IPS-NIHi7 (cell line): ENCODE measurements around the gene BCL11B.

Experiments
- DNase-seq: peaks from one replicate; pipeline ENCODE4 v3.0.0; 2012; ENCODE audit warnings: mixed read lengths; ENCODE audit errors: extremely low spot score

BCL11B gene

DNA sequence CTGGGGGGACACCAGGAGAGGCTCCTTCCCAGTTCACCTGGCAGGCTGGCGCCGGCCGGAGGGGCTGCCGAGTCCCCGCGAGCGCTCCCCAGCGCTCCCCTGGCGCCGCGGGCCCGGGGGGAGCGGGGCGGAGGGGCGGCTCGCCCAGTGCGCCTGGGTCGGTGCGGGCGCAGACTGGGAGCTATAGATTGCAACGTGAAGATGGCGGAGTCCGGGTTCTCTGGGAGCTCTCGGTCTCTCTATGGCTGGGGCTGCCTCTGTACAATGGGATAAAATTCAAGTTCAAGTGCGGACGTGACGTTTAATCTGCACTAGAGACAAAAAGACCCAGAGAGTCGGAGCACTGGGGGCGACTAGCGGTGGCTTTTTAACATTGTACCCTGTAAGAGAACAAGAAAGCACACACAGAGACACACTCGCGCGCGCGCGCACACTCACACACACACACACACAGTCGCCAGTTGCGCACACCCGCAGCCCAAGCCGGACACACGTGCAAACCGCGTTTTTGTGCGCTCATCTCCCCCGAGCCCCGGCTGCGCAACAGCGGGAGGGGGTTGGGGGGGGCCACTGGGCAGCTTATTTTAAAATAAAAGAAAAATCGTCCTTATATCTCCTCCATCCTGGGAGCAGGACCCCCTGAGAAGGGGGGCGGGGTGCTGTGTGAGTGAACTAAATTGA, at the start of gene BCL11B:
BCL11B (minus strand) TSS at position 247 of the 681 bp plus-strand sequence. CDS start 979 bp downstream, outside the sequence.
- no peak for DNase-seq

DNA sequence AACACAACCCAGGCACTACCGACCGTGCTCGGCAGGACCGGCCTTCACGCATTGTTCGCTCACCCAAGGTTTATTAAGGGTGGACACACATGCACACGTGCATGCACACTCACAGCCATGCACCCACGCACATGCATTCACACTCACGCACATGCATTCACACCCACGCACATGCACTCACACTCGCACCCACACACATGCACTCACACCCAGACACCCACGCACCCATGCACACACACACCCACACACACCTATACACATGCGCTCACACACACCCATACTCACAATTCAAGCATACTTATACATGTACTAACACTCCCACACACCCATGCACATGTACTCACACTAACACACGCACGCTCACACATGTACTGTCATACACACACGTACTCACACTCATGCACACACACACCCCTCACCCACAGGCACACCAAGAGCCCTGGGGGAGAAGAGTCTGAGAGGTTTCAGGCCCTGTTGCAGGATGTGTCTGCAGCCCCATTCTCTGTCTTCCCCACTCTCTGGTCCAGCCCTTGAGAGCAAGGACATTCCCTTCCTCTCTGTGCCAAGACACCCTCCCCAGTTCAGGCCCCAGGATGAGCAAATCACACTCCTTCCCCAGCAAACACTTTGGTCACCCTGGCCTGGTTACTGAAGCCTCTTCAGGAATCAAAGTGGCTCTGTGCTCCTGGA, 49.4 kb upstream of the BCL11B start:
- DNase-seq, result no peak

DNA sequence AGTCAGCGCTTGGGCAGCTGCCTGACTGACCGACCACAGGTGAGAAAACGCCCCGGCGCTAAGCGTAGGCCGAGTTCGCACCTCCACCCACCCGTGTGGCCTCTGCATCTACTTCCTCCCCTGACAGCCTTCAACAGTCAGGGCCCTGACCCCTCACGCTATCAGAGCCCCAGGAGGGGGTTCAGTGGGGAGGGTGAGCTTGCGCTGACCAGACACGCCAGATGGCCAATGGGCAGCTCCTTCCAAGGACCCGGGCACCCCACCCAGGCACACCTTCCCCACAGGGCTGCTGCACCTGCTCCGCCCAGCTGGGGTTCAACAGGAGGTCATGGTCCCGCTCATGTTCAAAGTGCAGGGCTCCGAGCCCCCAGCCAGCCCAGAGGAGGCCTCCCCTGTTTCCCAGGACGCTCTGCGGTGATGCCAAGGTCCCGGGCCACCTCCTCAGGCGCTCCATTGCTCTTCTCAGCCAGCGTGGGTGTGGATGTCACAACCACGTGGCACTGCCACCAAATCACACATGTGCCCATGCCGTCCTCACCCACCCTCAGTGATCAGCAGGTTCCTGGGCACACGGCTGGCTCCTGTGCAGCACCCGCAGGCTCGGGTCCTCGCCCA, 48.7 kb upstream of the BCL11B start:
- no peak for DNase-seq

DNA sequence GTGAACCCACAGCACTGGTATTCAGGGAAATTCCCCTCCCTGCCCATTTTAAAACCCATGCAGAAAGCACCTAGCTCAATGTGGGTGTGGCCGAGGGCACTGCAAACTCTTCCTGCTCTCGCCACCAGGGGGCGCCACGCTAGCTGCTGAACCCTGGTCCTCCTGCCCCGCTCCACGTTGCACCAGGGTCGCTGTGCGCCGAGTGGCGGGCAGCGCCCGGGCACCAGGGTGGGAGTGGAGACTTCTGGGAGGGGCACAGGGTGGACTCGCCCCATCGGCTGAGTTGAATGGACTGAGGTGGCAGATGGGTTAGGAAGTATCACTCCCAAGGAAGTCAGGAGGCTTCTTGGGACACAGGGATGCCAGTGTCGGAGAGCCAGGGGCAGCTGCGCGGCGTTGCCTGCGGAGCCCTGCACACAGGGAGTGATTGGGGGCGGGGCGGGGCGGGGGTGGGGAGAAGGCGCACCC, 48.1 kb upstream of the BCL11B start:
- DNase-seq, result peak; percentile 92

DNA sequence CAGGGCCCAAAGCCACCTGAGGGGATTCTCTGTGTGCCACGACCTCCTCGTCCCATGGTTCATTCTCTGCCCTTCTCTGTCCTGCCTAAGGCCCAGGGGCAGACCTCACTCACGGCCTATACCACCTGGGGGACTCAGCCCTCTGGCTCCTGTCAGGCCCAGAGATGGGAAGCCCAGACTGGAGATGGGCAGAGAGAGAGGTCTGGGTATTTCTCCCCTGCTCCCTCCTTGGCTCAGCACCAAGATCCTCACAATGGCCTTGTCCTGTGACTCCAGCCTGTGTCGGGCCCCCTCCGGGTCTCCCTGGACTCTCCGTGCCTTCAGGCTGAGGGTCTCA, 46.9 kb upstream of the BCL11B start:
- no peak for DNase-seq

DNA sequence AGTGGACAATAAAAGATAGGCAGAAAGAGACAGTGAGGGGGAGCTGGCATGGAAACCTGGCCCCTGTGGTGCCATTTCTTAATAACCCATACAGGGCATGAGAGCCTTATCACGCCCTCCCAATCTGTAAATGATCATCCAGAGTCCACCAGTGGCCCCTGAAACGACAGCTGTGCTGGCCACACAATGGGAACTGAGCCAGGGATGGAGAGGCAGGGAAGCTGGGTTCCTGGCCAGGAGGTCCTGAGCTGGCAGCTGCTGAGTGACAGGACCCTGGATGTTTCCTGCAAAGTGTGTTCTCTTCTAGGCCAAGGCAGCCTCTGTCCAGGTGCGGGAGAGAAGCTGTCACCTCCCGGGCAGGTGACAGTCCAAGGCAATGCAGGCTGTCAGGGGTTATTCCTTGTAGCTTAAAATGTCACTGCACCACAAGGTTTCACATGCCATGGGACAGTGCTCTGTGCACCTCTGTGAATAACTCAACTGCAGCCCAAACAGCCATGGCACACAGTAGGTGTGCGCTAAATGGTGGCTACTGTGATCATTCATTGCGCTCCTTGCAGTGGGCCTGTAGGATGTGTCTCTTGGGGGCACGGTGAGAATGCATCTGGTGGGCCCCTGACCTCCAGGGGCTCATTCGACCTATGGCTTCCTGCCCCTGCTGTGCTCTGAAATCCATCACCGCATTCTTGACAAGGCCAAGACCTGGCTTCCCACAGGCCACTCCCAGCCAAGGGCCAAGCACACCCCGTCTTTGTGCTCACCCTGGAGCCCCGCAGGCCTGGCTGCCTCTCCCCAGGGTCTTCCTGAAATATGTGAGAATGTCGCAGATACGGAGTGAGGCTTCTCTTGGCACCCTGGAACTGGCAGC, 46.3 kb upstream of the BCL11B start:
- no peak for DNase-seq

DNA sequence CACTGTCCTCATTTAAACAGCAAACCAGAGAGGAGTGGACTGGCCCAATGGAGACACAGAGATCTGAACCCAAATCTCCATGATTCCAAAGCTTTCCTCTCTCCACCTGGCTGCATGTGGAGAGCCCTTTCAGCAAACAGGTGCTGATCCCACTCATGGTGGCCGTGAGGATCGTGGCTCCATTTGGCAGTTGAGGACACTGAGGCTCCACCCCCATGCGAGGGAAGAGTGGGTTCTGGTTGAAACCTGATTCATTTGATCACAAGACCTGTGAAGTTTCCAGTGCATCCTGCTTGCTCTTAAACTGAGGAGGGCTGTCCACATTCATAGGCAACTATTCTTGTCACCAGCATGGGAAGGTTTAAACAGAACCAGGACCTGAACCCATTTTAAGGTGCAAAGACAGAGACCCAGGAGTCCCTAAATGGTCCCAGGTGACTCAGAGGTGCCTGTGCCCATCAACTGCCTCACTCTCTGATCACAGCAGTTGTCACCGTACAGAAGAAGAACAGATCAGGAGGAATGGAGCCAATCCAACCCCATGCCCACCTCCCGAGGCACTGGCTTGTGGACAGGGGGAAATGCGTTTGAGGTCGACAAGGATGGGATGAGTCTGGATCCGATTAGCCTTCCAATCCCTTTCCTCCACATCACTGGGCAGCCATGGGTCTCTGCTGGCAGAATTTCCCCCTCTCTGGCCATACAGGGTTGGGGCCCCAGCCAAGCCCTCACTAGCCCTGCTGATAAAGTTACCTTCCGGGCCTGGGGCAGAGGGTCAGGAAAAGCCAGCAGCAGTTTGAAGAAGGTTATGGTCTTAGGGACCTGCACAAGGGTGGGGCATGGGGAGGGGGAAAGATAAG, 45.5 kb upstream of the BCL11B start:
- no peak for DNase-seq

DNA sequence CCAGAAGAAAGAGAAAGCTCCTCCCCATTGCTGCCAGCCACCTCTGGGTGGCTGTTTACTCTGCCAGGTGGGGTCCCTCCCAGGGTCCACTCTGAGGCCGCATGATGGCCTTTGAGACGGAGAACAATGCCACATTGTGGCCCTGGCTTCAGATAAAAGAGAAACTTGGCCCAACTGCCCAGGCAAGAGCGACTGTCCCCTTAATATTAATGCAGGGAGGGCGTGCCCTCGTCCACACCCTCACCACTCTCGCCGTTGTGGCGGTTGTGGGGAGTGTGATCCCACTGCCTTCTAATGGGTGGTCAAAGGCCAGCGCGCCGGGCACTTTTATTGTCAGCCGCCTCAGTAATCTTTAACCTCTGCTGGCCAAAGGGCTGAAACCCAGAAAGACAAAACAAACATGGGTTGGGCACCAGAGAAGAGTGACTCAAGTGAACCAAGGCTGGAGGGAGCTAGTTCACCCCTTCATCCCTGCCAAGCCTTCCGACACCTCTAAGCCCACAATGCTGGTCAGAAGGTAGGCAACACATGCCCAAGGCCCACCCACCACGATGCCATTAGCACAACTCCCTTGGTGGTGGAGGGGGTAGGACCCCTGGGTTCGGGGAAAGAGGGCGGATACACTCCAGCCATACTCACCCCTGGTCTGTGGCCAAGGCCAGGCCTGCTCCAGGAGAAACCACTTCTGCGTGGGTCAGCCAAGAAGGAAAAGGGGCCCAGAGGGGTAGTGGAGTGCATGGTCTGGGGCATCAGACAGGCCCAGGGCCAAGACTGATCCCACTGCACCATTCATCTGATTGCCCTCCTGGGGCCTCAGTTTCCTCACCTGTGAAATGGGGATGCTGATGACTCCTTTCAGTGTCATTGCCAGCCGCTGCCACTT, 44.5 kb upstream of the BCL11B start:
- DNase-seq, result no peak

DNA sequence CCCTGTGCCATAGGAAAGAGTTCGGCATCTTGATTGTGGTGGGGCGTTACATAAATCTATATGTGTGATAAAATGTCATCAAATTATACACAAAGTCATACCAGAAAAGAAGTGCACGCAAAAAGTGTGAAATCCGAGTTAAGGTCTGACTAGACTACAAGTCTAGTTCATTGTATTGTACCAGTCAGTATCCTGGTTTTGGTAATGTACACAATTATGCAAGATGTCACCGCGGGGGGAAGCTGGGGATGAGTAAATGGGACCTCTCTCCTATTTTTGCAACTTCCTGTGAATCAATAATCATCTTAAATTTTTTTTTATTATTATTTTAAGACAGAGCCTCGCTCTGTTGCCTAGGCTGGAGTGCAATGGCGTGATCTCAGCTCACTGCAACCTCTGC, 43.2 kb upstream of the BCL11B start:
- no peak for DNase-seq

DNA sequence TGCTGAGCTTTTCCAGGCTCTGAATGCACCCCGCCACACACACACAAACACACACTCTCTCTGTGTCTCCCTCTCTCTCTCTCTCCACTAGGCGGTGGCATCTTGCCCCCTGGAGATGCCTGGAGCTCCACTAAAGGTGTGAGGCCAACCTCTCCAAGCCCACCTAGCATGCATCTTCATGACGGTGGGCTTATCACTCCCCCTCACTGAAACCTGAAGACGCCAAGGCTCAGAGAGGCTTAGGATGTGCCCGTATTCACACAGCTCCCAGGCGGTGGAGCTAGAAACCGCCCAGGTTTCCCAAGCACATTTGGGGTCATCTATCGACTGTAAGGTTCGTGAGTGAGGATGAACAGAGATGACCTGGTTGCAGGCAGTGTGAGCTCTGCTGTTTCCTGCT, 42.6 kb upstream of the BCL11B start:
- no peak for DNase-seq

DNA sequence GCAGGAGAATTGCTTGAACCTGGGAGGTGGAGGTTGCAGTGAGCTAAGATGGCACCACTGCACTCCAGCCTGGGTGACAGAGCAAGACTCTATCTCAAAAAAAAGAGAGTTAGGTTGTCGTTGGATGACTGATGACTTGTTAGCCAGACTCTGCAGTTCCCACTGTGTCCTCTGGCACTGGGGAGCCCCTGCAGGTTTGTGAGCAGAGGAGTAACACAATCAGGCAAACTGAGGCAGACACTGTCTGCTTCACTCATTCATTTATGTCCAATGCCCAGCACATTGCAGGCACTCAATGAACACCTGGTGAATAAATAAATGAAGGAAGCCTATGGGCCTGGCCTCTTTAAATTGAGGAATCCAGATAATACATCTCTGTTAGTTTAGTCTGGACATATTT, 41.2 kb upstream of the BCL11B start:
- no peak for DNase-seq

DNA sequence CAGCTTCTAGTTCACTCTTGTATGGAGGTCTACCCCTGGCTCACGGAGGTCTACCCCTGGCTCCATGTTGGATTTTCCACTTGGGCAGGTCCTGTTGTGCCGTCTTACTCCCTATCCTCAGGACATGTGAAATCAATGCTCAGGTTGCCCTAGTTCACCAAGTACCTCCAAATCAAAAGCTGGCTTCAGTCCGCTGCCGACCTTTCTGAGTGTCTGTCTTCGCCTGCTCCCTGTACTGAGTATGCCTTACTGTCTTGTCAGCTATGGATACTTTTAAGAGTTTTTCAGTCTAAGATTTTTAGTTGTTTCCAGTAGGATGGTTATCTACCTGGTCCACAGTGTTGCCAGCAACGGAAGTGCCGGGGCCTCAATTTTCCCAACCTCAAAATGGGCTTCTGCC, 40.1 kb upstream of the BCL11B start:
- DNase-seq, result no peak

DNA sequence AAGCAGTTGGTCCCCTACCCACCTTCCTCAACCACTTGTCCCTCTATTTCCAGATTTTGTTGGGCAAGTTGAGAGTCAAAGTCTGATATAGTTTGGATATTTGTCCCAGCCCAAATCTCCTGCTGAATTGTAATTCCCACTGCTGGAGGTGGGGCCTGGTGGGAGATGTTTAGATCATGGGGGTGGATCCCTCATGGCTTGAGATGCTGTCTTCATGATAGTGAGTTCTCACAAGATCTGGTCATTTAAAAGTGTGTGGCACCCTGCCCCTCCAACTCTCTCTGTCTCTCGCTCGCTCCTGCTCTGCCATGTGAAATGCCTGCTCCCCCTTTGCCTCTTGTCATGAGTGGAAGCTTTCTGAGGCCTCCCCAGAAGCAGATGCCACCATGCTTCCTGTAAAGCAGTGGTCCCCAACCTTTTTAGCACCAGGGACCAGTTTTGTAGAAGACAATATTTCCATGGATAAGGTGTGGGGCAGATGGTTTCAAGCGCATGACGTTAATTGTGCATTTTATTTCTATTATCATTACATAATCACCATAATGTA, 37.3 kb upstream of the BCL11B start:
- DNase-seq, result no peak

DNA sequence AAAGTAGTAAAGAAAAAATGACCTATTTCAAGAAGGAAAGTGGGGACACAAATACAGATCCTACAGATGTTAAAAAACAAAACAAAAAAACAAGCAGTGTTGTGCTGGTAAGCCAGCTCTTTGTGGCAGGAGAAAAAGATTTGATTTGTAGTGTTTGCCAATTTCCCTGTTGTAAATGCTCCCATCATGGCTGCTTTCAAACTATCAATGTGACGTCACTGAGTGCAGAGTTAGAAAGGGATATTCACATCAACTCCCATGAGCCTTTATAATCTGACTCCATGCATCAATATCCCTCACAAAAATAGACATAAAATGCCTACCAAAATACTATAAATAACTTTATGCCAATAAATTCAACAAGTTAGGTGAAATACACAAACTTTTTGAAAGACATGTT, 32.2 kb upstream of the BCL11B start:
- DNase-seq, result no peak

DNA sequence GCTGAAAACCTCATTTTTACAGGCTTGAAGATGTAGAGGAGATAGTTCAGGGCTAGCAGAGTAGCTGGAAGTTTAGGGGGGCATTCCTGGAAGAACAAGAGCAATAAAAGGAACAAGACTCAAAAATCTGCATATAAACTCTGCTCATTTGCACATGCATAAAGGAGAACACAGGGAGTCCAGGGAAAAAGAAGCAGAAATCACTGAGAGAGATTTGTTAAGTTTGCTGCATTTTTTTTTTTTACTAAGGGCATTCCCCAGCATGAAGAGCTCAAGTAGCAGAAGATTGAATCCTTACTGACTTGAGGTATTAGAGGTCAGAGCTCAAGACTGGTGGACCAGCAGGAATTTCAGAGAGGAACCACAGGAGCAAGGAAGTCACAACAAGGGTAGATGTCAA, 28.2 kb upstream of the BCL11B start:
- no peak for DNase-seq

DNA sequence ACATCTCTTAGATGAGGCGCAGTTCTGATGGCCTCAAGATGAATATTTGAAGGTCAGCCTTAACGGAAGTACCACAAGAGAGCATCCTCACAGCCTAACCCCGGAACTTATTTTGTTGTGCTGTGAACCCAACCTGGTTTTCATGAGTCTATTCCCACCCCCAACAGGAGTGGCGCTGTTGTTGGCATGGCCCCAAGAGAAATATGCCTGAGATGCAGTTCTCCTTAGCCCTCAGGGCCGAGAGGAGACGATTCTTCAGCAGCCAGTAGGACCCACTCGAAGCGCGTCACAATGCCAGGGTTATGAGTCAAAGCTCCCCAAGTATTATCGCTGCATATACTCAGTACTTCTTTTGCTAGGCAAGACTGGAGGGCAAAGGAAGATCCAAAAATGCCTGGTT, 24.5 kb upstream of the BCL11B start:
- DNase-seq, result no peak

DNA sequence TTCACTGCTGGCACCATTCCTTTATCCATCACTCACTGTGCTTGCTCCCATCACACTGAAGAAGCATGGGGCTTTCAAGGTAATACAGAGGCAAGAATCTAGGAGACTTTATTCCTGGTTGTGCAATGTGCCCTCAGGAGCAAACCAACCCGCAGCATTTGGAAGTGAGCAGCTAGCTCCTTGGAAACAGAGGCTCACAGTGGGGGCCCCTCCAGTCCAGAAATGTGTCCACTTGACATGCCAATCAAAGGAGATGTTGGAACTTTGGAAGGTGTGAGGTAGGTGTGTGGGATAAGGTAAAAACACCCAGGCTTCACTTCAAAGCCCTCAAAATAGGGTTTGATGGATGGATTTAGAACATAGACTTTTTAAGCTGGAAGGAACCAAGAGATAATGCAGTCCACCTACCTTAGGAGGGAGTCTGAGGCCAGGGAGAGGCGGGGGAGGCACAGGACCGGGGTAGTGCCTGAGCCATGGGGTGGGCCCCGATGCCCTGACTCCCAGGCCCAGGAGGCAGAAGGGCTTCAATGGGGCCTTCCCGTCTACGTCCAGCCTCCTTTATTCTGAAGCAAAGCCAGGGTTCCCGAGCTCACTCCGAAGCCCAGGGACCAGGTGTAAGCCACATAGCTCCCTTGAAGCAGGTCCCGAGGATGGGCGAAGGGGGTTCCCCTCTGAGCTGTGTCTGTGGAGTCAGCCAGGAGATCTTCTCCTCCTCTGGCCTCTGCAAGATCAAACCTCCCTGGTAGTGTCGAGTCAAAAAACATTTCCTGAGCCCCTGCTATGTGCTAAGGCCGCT, 17.6 kb upstream of the BCL11B start:
- no peak for DNase-seq

DNA sequence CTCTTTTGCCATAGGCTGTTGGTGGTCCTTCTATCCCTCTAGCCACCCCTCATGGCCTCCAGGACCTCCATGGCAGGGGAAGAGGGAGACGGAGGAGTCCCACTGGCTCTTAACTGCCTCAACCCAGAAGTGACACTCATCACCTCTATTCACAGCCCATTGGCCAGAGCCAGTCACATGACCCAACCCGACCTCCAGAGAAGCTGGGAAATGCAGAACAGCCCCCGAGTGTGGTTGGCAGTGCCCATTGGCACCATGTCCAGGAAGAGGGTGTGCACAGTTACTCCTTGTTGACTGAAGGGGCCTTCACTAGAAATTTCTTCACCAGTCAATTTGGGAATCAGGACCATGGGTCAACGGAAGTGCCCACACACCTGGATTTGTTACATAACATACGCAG, 17.0 kb upstream of the BCL11B start:
- DNase-seq, result no peak

DNA sequence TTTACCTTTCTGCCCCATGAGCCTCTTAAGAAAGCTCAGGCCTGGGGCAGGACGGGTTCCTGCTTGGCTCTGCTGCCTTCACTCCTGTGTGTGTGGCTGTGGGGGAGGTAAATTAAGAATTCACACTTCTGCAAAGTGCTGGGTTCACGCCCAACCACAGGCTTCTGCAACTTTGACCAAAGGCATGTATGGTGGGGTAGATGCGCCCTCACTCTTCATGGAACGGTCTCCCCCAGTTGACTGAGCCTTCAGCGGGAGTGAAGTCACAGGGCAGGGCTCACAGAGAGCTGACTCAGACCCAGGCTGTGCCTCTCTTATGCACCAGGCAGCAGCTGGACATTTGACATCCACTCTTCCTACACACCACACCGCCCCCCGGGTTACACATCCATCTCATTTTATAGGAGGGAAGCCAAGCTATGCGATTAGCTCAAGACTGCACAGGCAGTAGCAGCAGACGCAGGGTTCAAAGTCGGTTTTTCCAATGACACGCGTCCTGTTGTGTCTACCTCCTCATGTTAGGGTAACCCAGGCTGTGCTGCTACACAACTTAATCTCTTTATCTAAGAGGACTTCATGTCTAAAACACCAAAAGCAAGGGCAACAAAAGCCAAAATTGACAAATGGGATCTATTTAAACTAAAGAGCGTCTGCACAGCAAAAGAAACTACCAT, 15.4 kb upstream of the BCL11B start:
- no peak for DNase-seq
